ENCODE measurements around the gene CYP11A1. TPM values are rescaled to one million over a fixed set of nuclear protein-coding genes. Genes with fewer than 3 reads are reported as not detected.

The CYP11A1 gene
- total RNA-seq, 2 donors from 2014 or later, result not detected

DNA sequence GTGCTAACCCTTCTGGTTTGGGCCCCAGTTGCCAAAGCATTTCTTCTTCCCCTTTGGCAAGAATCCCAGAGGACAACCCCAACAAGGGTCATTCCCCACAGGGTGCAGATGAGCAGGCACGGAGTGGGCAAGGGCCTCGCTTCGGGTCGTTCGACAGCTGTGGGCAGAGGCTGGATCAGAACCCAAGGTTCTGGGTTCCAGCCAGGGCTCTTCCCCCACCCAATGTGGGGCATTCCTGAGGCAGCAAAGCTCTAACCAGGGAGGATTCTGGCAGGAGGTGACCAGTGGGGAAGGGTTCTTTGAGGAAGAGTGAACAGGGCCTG, 48.3 kb downstream of the CYP11A1 start:
- no peaks in the 10 kb centered on the region for H3K27me3 ChIP-seq (replicated peaks; ENCODE audit: insufficient read depth)
- TF ChIP-seq, protein P1, sequence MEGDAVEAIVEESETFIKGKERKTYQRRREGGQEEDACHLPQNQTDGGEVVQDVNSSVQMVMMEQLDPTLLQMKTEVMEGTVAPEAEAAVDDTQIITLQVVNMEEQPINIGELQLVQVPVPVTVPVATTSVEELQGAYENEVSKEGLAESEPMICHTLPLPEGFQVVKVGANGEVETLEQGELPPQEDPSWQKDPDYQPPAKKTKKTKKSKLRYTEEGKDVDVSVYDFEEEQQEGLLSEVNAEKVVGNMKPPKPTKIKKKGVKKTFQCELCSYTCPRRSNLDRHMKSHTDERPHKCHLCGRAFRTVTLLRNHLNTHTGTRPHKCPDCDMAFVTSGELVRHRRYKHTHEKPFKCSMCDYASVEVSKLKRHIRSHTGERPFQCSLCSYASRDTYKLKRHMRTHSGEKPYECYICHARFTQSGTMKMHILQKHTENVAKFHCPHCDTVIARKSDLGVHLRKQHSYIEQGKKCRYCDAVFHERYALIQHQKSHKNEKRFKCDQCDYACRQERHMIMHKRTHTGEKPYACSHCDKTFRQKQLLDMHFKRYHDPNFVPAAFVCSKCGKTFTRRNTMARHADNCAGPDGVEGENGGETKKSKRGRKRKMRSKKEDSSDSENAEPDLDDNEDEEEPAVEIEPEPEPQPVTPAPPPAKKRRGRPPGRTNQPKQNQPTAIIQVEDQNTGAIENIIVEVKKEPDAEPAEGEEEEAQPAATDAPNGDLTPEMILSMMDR (IDR thresholded peaks at IDR 0.05), result no peak
- no peak overlapping the region for H3K4me3 ChIP-seq
- H3K4me1 ChIP-seq (ENCODE audit: control insufficient read depth in 1 of 2, low read depth in 2 of 2), result peaks cover 31 to 57% of the 10 kb centered on the region in 2 donors
- no peak for DNase-seq (ENCODE audit: low spot score)
- no peak for ATAC-seq (ENCODE audit: insufficient number of reproducible peaks, low FRiP score, low read depth)
- no peaks in the 10 kb centered on the region for H3K9me3 ChIP-seq
- peak overlapping the region in 1 of 2 donors; percentile 98 for H3K27ac ChIP-seq
- no peaks in the 10 kb centered on the region for H3K36me3 ChIP-seq

DNA sequence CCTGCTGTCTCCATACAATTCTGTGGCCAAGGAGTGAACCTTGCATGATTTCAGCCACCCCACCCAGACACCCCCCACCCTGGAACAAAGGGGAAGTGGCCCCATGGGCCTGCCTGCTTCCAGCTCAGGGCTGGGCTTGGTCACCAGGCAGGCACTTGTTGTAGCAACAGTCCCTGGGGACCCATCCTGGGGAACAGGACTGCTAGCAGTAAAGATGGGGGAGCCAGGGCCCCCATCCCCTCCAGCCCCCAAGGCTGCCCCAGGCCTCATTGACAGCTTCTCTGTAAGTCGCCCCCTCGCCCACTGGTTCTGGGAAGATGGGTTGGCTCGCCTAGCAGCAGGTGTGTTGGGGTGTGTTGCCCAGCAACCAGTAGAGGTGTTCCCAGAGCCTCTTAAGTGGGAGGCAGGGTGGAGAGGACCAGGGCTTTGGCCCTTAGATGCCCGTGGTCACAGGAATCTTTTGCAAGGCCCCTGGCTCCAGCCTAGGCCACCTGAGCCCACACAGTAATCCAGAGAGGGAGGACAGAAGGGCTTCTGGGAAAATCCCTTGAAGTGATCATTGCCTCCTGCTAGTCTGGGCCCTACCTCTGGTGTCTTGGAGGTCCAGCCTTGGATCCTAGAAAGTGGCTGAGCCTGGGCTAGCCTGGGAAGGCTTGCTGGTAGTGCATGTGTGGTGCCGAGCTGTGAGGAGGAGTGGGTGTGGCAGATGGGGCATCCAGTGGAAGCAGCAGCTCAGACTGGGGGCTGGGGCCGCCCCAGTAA, 48.9 kb downstream of the CYP11A1 start:
- Histone ChIP-seq H3K9me3 (no peaks in the 10 kb centered on the region), H3K27ac (peak overlapping the region in 1 of 2 donors; percentile 98), H3K4me3 (peak overlapping the region; percentile 47), H3K36me3 (no peaks in the 10 kb centered on the region), H3K27me3 (replicated peaks; ENCODE audit: insufficient read depth) (no peaks in the 10 kb centered on the region), H3K4me1 (ENCODE audit: control insufficient read depth in 1 of 2, low read depth in 2 of 2) (peaks cover 31 to 57% of the 10 kb centered on the region in 2 donors)
- ATAC-seq (ENCODE audit: insufficient number of reproducible peaks, low FRiP score, low read depth) (no peak), DNase-seq (ENCODE audit: low spot score) (no peak)
- TF ChIP-seq, protein P1 (IDR thresholded peaks at IDR 0.05), result no peak

DNA sequence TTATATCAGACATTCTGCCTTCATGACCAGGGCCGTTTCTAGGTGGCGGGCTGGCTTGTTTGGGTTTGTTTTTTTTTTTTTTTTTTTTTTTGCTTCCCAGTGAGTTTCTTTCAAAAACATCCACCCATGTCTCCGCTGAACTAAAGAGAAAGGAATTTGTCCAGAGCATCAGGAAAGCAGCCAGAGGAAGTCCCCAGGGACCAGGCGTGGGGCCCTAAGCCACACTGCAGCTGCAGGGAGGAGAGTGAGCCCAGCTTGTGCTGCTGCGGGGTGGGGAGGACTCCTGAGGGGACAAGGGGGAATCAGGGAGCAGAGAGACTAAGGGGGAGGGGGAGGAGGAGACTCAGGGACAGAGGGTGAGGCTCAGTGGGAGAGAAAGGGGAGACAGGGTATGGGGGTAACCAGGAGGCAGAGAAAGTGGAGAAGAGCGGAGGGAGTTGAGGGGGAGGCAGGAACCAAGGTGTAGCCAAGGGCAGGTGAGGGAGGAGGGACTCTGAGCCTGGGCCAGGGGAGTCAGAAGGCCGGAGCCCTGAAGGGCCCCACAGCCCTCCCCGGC, 49.5 kb downstream of the CYP11A1 start:
- peak; percentile 66 for DNase-seq (ENCODE audit: low spot score)
- peak overlapping the region; percentile 47 for H3K4me3 ChIP-seq
- TF ChIP-seq, protein P1 (IDR thresholded peaks at IDR 0.05), result no peak
- ATAC-seq (ENCODE audit: insufficient number of reproducible peaks, low FRiP score, low read depth), result peak; percentile 85
- H3K27ac ChIP-seq, result peak overlapping the region; percentile 83 to 98
- no peaks in the 10 kb centered on the region for H3K27me3 ChIP-seq (replicated peaks; ENCODE audit: insufficient read depth)
- no peaks in the 10 kb centered on the region for H3K36me3 ChIP-seq
- peaks cover 31 to 57% of the 10 kb centered on the region in 2 donors for H3K4me1 ChIP-seq (ENCODE audit: control insufficient read depth in 1 of 2, low read depth in 2 of 2)
- H3K9me3 ChIP-seq, result no peaks in the 10 kb centered on the region

DNA sequence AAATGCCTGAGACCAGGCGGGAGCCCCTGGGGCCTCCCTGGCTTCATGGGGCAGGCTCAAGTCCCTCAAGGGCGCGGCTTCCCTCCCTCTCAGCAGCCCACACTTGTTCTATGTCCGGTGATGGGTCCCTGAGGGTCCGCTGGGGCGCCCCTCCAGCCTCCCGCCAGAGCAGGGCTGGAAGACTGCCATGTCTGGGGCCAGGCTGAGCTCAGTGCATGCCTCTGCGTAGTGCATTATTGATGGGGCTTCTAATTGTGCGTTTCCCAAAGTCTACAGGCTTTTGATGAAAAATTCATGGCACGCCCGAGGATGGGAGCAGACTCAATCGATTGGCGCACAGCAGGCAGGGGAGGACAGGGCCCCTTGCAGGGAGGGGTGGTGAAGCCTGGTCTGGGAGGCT, 51.3 kb downstream of the CYP11A1 start:
- ATAC-seq (ENCODE audit: insufficient number of reproducible peaks, low FRiP score, low read depth), result no peak
- Histone ChIP-seq H3K4me3 (no peak overlapping the region), H3K36me3 (no peaks in the 10 kb centered on the region), H3K27ac (no peak overlapping the region), H3K9me3 (no peaks in the 10 kb centered on the region), H3K4me1 (ENCODE audit: control insufficient read depth in 1 of 2, low read depth in 2 of 2) (peaks cover 31 to 57% of the 10 kb centered on the region in 2 donors), H3K27me3 (replicated peaks; ENCODE audit: insufficient read depth) (no peaks in the 10 kb centered on the region)
- TF ChIP-seq, protein P1 (IDR thresholded peaks at IDR 0.05), result no peak
- no peak for DNase-seq (ENCODE audit: low spot score)

DNA sequence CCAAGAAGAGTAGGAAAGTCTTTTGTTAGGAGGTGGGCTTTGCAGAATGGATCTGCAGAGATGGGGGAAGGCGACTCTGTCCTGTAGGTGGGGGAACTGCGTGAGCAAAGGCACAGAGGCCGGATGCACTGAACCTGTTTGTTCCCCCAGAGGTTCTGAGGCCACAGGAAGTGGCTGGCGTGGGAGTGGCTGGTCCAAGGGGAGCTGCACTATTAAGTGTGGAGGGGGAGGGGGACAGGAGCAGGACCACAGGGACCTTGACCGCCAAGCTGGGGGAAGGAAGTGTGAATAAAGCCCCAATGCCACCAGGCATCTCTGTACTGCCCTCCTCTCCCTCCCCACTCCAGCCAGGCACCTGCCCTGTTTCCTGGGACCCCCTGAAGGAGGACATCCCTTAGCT, 51.8 kb downstream of the CYP11A1 start:
- Histone ChIP-seq H3K9me3 (no peaks in the 10 kb centered on the region), H3K27ac (no peak overlapping the region), H3K36me3 (no peaks in the 10 kb centered on the region), H3K4me1 (ENCODE audit: control insufficient read depth in 1 of 2, low read depth in 2 of 2) (peaks cover 31 to 57% of the 10 kb centered on the region in 2 donors), H3K27me3 (replicated peaks; ENCODE audit: insufficient read depth) (no peaks in the 10 kb centered on the region), H3K4me3 (no peak overlapping the region)
- TF ChIP-seq, protein P1 (IDR thresholded peaks at IDR 0.05), result no peak
- DNase-seq (ENCODE audit: low spot score) (no peak), ATAC-seq (ENCODE audit: insufficient number of reproducible peaks, low FRiP score, low read depth) (no peak)
